SK-N-SH (cell line): ENCODE results near the gene PRKN. TPM values are rescaled to one million over a fixed set of nuclear protein-coding genes. Genes with fewer than 3 reads are reported as not detected.

Experiments used
- CTCF ChIA-PET: fragments of 300-600, 350-600 bp; formaldehyde crosslinking; extraction: SDS; loops from one replicate; lab custom pipeline; 2021; lab: Yijun Ruan, JAX
- POLR2A ChIA-PET: fragments of 350-600 bp; sonication (Branson Sonifier 250); formaldehyde crosslinking; extraction: SDS; loops from one replicate; lab custom pipeline; 2020; ENCODE audit warnings: antibody characterized with exemption, inconsistent platforms; lab: Yijun Ruan, JAX
- DNase-seq: peaks from one replicate; pipeline ENCODE4 v3.0.0; 2012
- H2AFZ ChIP-seq: fragments of 200-600 bp; sonication (generic); 2 replicates; pipeline ENCODE4 v1.8.1; 2016; ENCODE audit warnings: antibody characterized with exemption, mild to moderate bottlenecking, low read depth
- H3F3A ChIP-seq: fragments of 200-600 bp; sonication (generic); replicated peaks from 2 replicates; pipeline ENCODE3; 2016; ENCODE audit warnings: antibody characterized with exemption, mild to moderate bottlenecking; ENCODE audit not compliant: insufficient read depth
- H3K27ac ChIP-seq, 2 experiments: fragments of 200-500 bp in 1 of 2; fragments of 200-600 bp in 1 of 2; sonication (Bioruptor generic) in 1 of 2; sonication (generic), shearing (Covaris generic) in 1 of 2; 2 replicates each; pipeline versions ENCODE4 v1.5.1 to v1.6.1; 2014 to 2016; ENCODE audit warnings: low read depth in 2 of 2, inconsistent platforms in 1 of 2, low read length in 1 of 2, mild to moderate bottlenecking in 1 of 2, mixed read lengths in 1 of 2
- H3K27me3 ChIP-seq: fragments of 200-600 bp; sonication (generic), shearing (Covaris generic); 2 replicates; pipeline ENCODE4 v1.6.1; 2016; ENCODE audit warnings: mixed run types; ENCODE audit not compliant: insufficient read depth
- H3K36me3 ChIP-seq, 2 experiments: fragments of 200-500 bp in 1 of 2; fragments of 200-600 bp in 1 of 2; sonication (Bioruptor generic) in 1 of 2; sonication (generic) in 1 of 2; replicated peaks in 1 of 2; 2 replicates each; pipeline versions ENCODE3 to v1.5.1; 2014 to 2016; ENCODE audit warnings: low read length in 1 of 2, mild to moderate bottlenecking in 1 of 2; ENCODE audit not compliant: insufficient read depth in 2 of 2, control insufficient read depth in 1 of 2
- H3K4me1 ChIP-seq, 2 experiments: fragments of 200-500 bp in 1 of 2; fragments of 200-600 bp in 1 of 2; sonication (Bioruptor generic) in 1 of 2; sonication (generic), shearing (Covaris generic) in 1 of 2; 2 replicates each; pipeline versions ENCODE4 v1.5.1 to v1.6.1; 2014 to 2016; ENCODE audit warnings: low read depth in 1 of 2, low read length in 1 of 2, mixed run types in 1 of 2; ENCODE audit not compliant: insufficient read depth in 2 of 2, control insufficient read depth in 1 of 2
- H3K4me2 ChIP-seq: fragments of 200-600 bp; sonication (generic), shearing (Covaris generic); 2 replicates; pipeline ENCODE4 v1.6.1; 2017; ENCODE audit warnings: mixed run types
- H3K4me3 ChIP-seq, 2 experiments: fragments of 200-500 bp in 1 of 2; fragments of 200-600 bp in 1 of 2; sonication (Bioruptor generic) in 1 of 2; sonication (generic), shearing (Covaris generic) in 1 of 2; 2 replicates each; pipeline versions ENCODE4 v1.5.1 to v1.8.1; 2014 to 2016; ENCODE audit warnings: low read depth in 2 of 2, inconsistent platforms in 1 of 2, low read length in 1 of 2, mild to moderate bottlenecking in 1 of 2, mixed read lengths in 1 of 2, moderate library complexity in 1 of 2
- H3K79me2 ChIP-seq: fragments of 200-600 bp; sonication (generic); 2 replicates; pipeline ENCODE4 v1.8.1; 2017; ENCODE audit warnings: mild to moderate bottlenecking; ENCODE audit not compliant: insufficient read depth
- H3K9ac ChIP-seq: fragments of 200-600 bp; sonication (generic); 2 replicates; pipeline ENCODE4 v1.6.1; 2017; ENCODE audit warnings: mixed run types
- H3K9me2 ChIP-seq: fragments of 200-600 bp; sonication (generic); 2 replicates; pipeline ENCODE4 v1.6.1; 2017; ENCODE audit warnings: mixed run types
- H3K9me3 ChIP-seq: fragments of 200-600 bp; sonication (generic); 2 replicates; pipeline ENCODE4 v1.6.1; 2017; ENCODE audit warnings: mixed run types, mild to moderate bottlenecking, moderate library complexity
- H4K20me1 ChIP-seq: fragments of 200-600 bp; sonication (generic); 2 replicates; pipeline ENCODE4 v1.6.1; 2017; ENCODE audit warnings: mild to moderate bottlenecking, mixed run types; ENCODE audit not compliant: insufficient read depth
- CHD2 ChIP-seq: fragments of 150-350 bp; IDR thresholded peaks from 2 replicates; pipeline ENCODE4 v1.6.1; 2018; ENCODE audit warnings: low read length; ENCODE audit not compliant: partially characterized antibody
- ELF1 ChIP-seq: IDR thresholded peaks from 2 replicates; pipeline ENCODE4 v1.4.0; 2012
- EP300 ChIP-seq, 2 experiments: IDR thresholded peaks; 2 replicates each; pipeline versions ENCODE4 v1.4.0 to v1.6.1; 2012; ENCODE audit warnings: borderline replicate concordance in 1 of 2, low read depth in 1 of 2, low read length in 1 of 2
- EZH2phosphoT487 ChIP-seq: fragments of 200-600 bp; sonication (generic); IDR thresholded peaks from 2 replicates; pipeline ENCODE4 v1.6.1; 2017; ENCODE audit warnings: low read depth, mixed run types, mild to moderate bottlenecking, antibody characterized with exemption, moderate library complexity, borderline replicate concordance
- FOXJ3 ChIP-seq: sonication (generic); formaldehyde crosslinking; IDR thresholded peaks from 2 replicates; pipeline ENCODE4 v1.5.1; 2020; ENCODE audit warnings: mild to moderate bottlenecking, missing genetic modification reagents
- FOXM1 ChIP-seq: IDR thresholded peaks from 2 replicates; pipeline ENCODE4 v1.4.0; 2012; ENCODE audit warnings: low read depth, mild to moderate bottlenecking
- GABPA ChIP-seq: IDR thresholded peaks from 2 replicates; pipeline ENCODE4 v1.4.0; 2012; ENCODE audit warnings: low read depth, mild to moderate bottlenecking
- GATA2 ChIP-seq: sonication (generic); formaldehyde crosslinking; IDR thresholded peaks from 2 replicates; pipeline ENCODE4 v1.5.0; 2020; ENCODE audit warnings: mild to moderate bottlenecking, missing genetic modification reagents
- JUND ChIP-seq: IDR thresholded peaks from 2 replicates; pipeline ENCODE4 v1.4.0; 2012
- MEF2A ChIP-seq: IDR thresholded peaks from 2 replicates; pipeline ENCODE4 v1.4.0; 2012; ENCODE audit warnings: low read depth, borderline replicate concordance
- NRF1 ChIP-seq: IDR thresholded peaks from 2 replicates; pipeline ENCODE4 v1.6.1; 2012; ENCODE audit warnings: low read depth, mild to moderate bottlenecking, low read length
- PBX3 ChIP-seq: IDR thresholded peaks from 2 replicates; pipeline ENCODE4; 2012
- POLR2AphosphoS5 ChIP-seq: IDR thresholded peaks from 2 replicates; pipeline ENCODE4 v1.6.1; 2012; ENCODE audit warnings: low read depth, low read length
- RCOR1 ChIP-seq: fragments of 150-350 bp; IDR thresholded peaks from 2 replicates; pipeline ENCODE4 v1.6.1; 2017; ENCODE audit warnings: antibody characterized with exemption, low read length
- RFX5 ChIP-seq: IDR thresholded peaks from 2 replicates; pipeline ENCODE4 v1.6.1; 2012; ENCODE audit warnings: mild to moderate bottlenecking, improper control_type of control experiment, low read length
- RXRA ChIP-seq: IDR thresholded peaks from 2 replicates; pipeline ENCODE4 v1.4.0; 2012; ENCODE audit warnings: low read depth, mild to moderate bottlenecking, borderline replicate concordance
- SIN3A ChIP-seq: IDR thresholded peaks from 2 replicates; pipeline ENCODE4 v1.6.1; 2012; ENCODE audit warnings: low read depth, mild to moderate bottlenecking, low read length, moderate library complexity, borderline replicate concordance
- SMC3 ChIP-seq: IDR thresholded peaks from 2 replicates; pipeline ENCODE4 v1.6.1; 2012; ENCODE audit warnings: low read depth, low read length, improper control_type of control experiment
- TCF12 ChIP-seq: IDR thresholded peaks from 2 replicates; pipeline ENCODE4 v1.4.0; 2012
- USF2 ChIP-seq: fragments of 150-350 bp; IDR thresholded peaks from 2 replicates; pipeline ENCODE4 v1.6.1; 2017; ENCODE audit warnings: antibody characterized with exemption, low read length, low read depth, borderline replicate concordance
- YY1 ChIP-seq: IDR thresholded peaks from 2 replicates; pipeline ENCODE4 v1.4.0; 2012; ENCODE audit warnings: low read depth, mild to moderate bottlenecking
- WGBS: methylation state at CpG from one replicate; pipeline ENCODE4 v1.1.6; 2017; ENCODE audit warnings: low lambda C conversion rate; 5-methylcytosine and 5-hydroxymethylcytosine counted together
- polyA plus RNA-seq, 3 experiments: library from polyadenylated mRNA; depleted of rRNA; stranded (reverse); fragments of >200 nt; gene quantifications; 2 replicates each; pipeline ENCODE4 v1.2.3, GENCODE V29; 2012
- TF ChIP-seq, protein P1 (sequence below): fragments of 150-350 bp; IDR thresholded peaks from 2 replicates; pipeline ENCODE4 v1.6.1; 2016; ENCODE audit warnings: mild to moderate bottlenecking, low read depth, low read length
- TF ChIP-seq, protein P2 (sequence below): IDR thresholded peaks from 2 replicates; pipeline ENCODE4 v1.4.0; 2012; ENCODE audit warnings: low read depth, borderline replicate concordance

Gene PRKN
- polyA plus RNA-seq, 1 of the 3 experiments (the other 2 are of a cell fraction) = 0.76 TPM

GRCh38 chr6:162337412-162337811 is 390.2 kb downstream of the PRKN start (continued):
- TF ChIP-seq, protein P1, sequence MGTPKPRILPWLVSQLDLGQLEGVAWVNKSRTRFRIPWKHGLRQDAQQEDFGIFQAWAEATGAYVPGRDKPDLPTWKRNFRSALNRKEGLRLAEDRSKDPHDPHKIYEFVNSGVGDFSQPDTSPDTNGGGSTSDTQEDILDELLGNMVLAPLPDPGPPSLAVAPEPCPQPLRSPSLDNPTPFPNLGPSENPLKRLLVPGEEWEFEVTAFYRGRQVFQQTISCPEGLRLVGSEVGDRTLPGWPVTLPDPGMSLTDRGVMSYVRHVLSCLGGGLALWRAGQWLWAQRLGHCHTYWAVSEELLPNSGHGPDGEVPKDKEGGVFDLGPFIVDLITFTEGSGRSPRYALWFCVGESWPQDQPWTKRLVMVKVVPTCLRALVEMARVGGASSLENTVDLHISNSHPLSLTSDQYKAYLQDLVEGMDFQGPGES = no peak
- TF ChIP-seq SIN3A = no peak

DNA sequence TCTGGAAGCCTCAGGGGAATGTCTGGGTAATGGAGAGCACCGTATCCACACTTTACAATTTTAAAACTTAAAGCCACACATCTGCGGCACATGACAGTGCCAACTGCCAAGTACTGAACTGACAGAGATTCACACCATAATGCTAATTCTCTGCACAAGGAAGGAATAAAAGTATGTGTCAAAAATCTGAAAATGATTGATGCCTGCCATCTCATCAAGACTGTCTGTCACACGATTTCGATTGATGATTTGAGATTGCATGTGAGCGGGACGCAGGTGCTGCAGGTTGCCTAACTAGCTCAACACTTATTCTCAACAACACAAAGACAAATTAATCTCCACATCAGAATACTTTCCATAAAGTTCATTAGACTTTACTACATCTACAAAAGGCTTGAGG is 391.2 kb downstream of the PRKN start:
- Histone ChIP-seq H3K4me2 (no peak overlapping the region), H3K9me3 (no peaks in the 10 kb centered on the region; the same call in 1 of the 2 replicates), H2AFZ (no peak overlapping the region), H3K27me3 (no peaks in the 10 kb centered on the region), H3K4me1 (no peaks in the 10 kb centered on the region), H3K27ac (no peak overlapping the region), H3K79me2 (no peaks in the 10 kb centered on the region), H3F3A (no peaks in the 10 kb centered on the region), H3K4me3 (no peak overlapping the region), H3K36me3 (no peaks in the 10 kb centered on the region), H4K20me1 (no peaks in the 10 kb centered on the region), H3K9me2 (no peaks in the 10 kb centered on the region), H3K9ac (no peak overlapping the region)
- 67% methylated on average over 6 of the region's 6 CpGs for WGBS
- ChIA-PET CTCF (no interaction called here), POLR2A (no interaction called here)
- DNase-seq = no peak
- TF ChIP-seq RFX5 (no peak), RCOR1 (no peak), GABPA (no peak), GATA2 (no peak), JUND (no peak), POLR2AphosphoS5 (no peak), NRF1 (no peak), MEF2A (no peak), YY1 (no peak), FOXM1 (no peak), EZH2phosphoT487 (no peak)

DNA sequence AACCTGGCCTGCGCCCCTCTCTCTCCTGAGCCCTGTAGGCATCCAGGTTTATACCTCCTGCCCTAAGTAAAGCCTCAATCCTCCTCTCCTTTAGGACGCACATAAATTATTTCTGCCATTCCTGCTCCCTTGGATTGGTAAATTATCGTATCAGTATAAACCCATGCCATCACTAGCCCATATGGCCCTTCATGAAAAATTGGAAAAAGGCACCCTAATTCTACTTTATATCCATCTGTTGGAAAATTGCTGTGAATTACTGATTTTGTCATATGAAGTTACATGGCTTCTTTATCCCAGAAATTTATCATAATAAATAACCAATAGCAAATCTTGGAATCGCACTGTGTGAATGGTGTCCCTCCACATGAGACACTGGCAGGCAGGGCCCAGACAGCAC is 395.2 kb downstream of the PRKN start:
- DNase-seq = no peak
- H2AFZ ChIP-seq = no peak overlapping the region
- H3K27me3 ChIP-seq = no peaks in the 10 kb centered on the region
- no peaks in the 10 kb centered on the region for H3K9me2 ChIP-seq
- no peaks in the 10 kb centered on the region for H3K36me3 ChIP-seq
- H3K4me1 ChIP-seq = no peaks in the 10 kb centered on the region
- H3K4me3 ChIP-seq = no peak overlapping the region
- 41% methylated on average over 4 of the region's 4 CpGs for WGBS
- ChIA-PET POLR2A (no interaction called here), CTCF (no interaction called here)
- H3K27ac ChIP-seq = no peak overlapping the region
- no peaks in the 10 kb centered on the region for H3K79me2 ChIP-seq
- TF ChIP-seq EP300 (IDR thresholded peaks at IDR 0.05; ENCODE audit: borderline replicate concordance in 1 of 2, low read depth in 1 of 2, low read length in 1 of 2) (no peak), ELF1 (no peak), SMC3 (no peak), POLR2AphosphoS5 (no peak), FOXJ3 (no peak), RXRA (no peak), YY1 (no peak), GABPA (no peak), FOXM1 (no peak), TCF12 (no peak), CHD2 (no peak), JUND (no peak), NRF1 (no peak), PBX3 (no peak), RFX5 (no peak), USF2 (no peak)
- TF ChIP-seq, protein P2, sequence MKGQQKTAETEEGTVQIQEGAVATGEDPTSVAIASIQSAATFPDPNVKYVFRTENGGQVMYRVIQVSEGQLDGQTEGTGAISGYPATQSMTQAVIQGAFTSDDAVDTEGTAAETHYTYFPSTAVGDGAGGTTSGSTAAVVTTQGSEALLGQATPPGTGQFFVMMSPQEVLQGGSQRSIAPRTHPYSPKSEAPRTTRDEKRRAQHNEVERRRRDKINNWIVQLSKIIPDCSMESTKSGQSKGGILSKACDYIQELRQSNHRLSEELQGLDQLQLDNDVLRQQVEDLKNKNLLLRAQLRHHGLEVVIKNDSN = no peak
- TF ChIP-seq, protein P1 = no peak
- H4K20me1 ChIP-seq = no peaks in the 10 kb centered on the region
- H3K9ac ChIP-seq = no peak overlapping the region
- no peak overlapping the region for H3K4me2 ChIP-seq
- no peaks in the 10 kb centered on the region for H3F3A ChIP-seq
- H3K9me3 ChIP-seq = no peaks in the 10 kb centered on the region; the same call in 1 of the 2 replicates
